22Rv1 (cell line): ENCODE measurements around the gene RAD9B.

Experiments
- CTCF ChIP-seq: fragments of 450-650 bp; IDR thresholded peaks from 2 replicates; pipeline ENCODE4 v1.5.1; 2017; ENCODE audit warnings: mild to moderate bottlenecking
- ZFX ChIP-seq: fragments of 450-650 bp; IDR thresholded peaks from 2 replicates; pipeline ENCODE4 v1.6.1; 2017; ENCODE audit warnings: antibody characterized with exemption, borderline replicate concordance

GRCh38 chr12:110543252-110543959, 41.3 kb downstream of the RAD9B start:
- TF ChIP-seq CTCF (no peak), ZFX (no peak)
